Immature natural killer cell (primary cell): ENCODE results near the gene FRS3. TPM values are rescaled to one million over a fixed set of nuclear protein-coding genes. Genes with fewer than 3 reads are reported as not detected.

Experiments
- DNase-seq, 3 donors: peaks; one replicate each; pipeline ENCODE4 v3.0.0; 2022; ENCODE audit warnings: mixed read lengths in 1 of 3
- H3K27ac Mint-ChIP-seq, 6 donors: one replicate each; pipeline ENCODE4 v1.8.0; 2020; ENCODE audit warnings: mixed read lengths in 6 of 6, mild to moderate bottlenecking in 5 of 6, inconsistent platforms in 4 of 6, moderate library complexity in 3 of 6
- H3K27me3 Mint-ChIP-seq, 3 donors: one replicate each; pipeline ENCODE4 v1.8.0; 2020 to 2021; ENCODE audit warnings: low read depth in 3 of 3, mild to moderate bottlenecking in 3 of 3, mixed read lengths in 3 of 3, moderate library complexity in 3 of 3, inconsistent platforms in 1 of 3
- H3K36me3 Mint-ChIP-seq, 3 donors: one replicate each; pipeline ENCODE4 v1.8.0; 2020; ENCODE audit warnings: mixed read lengths in 3 of 3, inconsistent platforms in 2 of 3, mild to moderate bottlenecking in 2 of 3
- H3K4me1 Mint-ChIP-seq, 2 donors: one replicate each; pipeline ENCODE4 v1.8.0; 2020; ENCODE audit warnings: inconsistent platforms in 2 of 2, mild to moderate bottlenecking in 2 of 2, mixed read lengths in 2 of 2, moderate library complexity in 1 of 2
- H3K4me3 Mint-ChIP-seq, 5 donors: one replicate each; pipeline ENCODE4 v1.8.0; 2020; ENCODE audit warnings: mild to moderate bottlenecking in 5 of 5, mixed read lengths in 5 of 5, inconsistent platforms in 3 of 5, moderate library complexity in 3 of 5
- H3K9me3 Mint-ChIP-seq, 6 donors: one replicate each; pipeline ENCODE4 v1.8.0; 2020; ENCODE audit warnings: mild to moderate bottlenecking in 6 of 6, mixed read lengths in 6 of 6, inconsistent platforms in 4 of 6, moderate library complexity in 3 of 6
- polyA plus RNA-seq, 3 donors: library from polyadenylated mRNA; unstranded; fragments of 300-500 nt; fragmentation: Illumina TruSeq; gene quantifications; one replicate each; pipeline ENCODE4 v1.2.3, GENCODE V29; 2021

FRS3 gene
- polyA plus RNA-seq, 3 donors from 2014 or later, result 0.80 to 2.1 TPM; not detected in 1

- DNase-seq, result no peak
- H3K9me3 Mint-ChIP-seq, result no peaks in the 10 kb centered on the region
- peak overlapping the region in 1 of 6 donors; percentile 41 for H3K27ac Mint-ChIP-seq
- peaks cover 21% of the 10 kb centered on the region in 2 donors for H3K4me1 Mint-ChIP-seq
- H3K27me3 Mint-ChIP-seq, result peaks cover 5 to 16% (median 9%) of the 10 kb centered on the region in 3 donors
- H3K4me3 Mint-ChIP-seq, result peak overlapping the region in 4 of 5 donors; percentile 40 to 93 (median 71)
- H3K36me3 Mint-ChIP-seq, result peaks cover 0 to 6% (median 4%) of the 10 kb centered on the region in 3 donors
These were observed 5.6 kb upstream of the FRS3 start for GRCh38 chr6:41785254-41785653.

GRCh38 chr6:41784581-41785171 is 5.0 kb upstream of the FRS3 start:
- Mint-ChIP-seq H3K27me3 (peaks cover 5 to 16% (median 9%) of the 10 kb centered on the region in 3 donors), H3K27ac (peak overlapping the region in 1 of 6 donors; percentile 41), H3K36me3 (peaks cover 0 to 4% (median 2%) of the 10 kb centered on the region in 3 donors), H3K9me3 (no peaks in the 10 kb centered on the region), H3K4me1 (peaks cover 19% of the 10 kb centered on the region in 2 donors), H3K4me3 (peak overlapping the region; percentile 37 to 93 (median 40))
- DNase-seq, result no peak

- Mint-ChIP-seq H3K27me3 (peaks cover 5 to 16% (median 9%) of the 10 kb centered on the region in 3 donors), H3K4me3 (no peak overlapping the region), H3K4me1 (peaks cover 15 to 22% of the 10 kb centered on the region in 2 donors), H3K27ac (no peak overlapping the region), H3K9me3 (no peaks in the 10 kb centered on the region), H3K36me3 (no peaks in the 10 kb centered on the region)
- DNase-seq, result no peak
These were observed 3.5 kb upstream of the FRS3 start for GRCh38 chr6:41783106-41783780.

- H3K4me3 Mint-ChIP-seq, result peak overlapping the region; percentile 62 to 81 (median 69)
- peaks cover 11 to 21% of the 10 kb centered on the region in 2 donors for H3K4me1 Mint-ChIP-seq
- peaks cover 0 to 5% (median 0%) of the 10 kb centered on the region in 3 donors for H3K36me3 Mint-ChIP-seq
- no peak overlapping the region for H3K27ac Mint-ChIP-seq
- peaks cover 3 to 4% (median 3%) of the 10 kb centered on the region in 3 donors for H3K27me3 Mint-ChIP-seq
- H3K9me3 Mint-ChIP-seq, result no peaks in the 10 kb centered on the region
- DNase-seq, result no peak
These were observed 1.6 kb upstream of the FRS3 start for GRCh38 chr6:41781366-41781730.

- no peaks in the 10 kb centered on the region for H3K9me3 Mint-ChIP-seq
These were observed 1.1 kb upstream of the FRS3 start, which contains the start of gene PRICKLE4 for GRCh38 chr6:41780551-41781365. Gene PRICKLE4, plus strand, starts transcription at chr6:41780782. Its CDS starts 2,692 bp downstream, at chr6:41783474.

GRCh38 chr6:41779336-41779735 is 364 bp downstream of the FRS3 start:
- peaks cover 0 to 16% (median 9%) of the 10 kb centered on the region in 3 donors for H3K36me3 Mint-ChIP-seq
- peak overlapping the region in 5 of 6 donors; percentile 61 to 87 (median 78) for H3K27ac Mint-ChIP-seq
- H3K27me3 Mint-ChIP-seq, result peaks cover 1 to 3% (median 2%) of the 10 kb centered on the region in 3 donors
- H3K9me3 Mint-ChIP-seq, result no peaks in the 10 kb centered on the region
- no peak for DNase-seq
- H3K4me1 Mint-ChIP-seq, result peaks cover 10 to 21% of the 10 kb centered on the region in 2 donors
- H3K4me3 Mint-ChIP-seq, result peak overlapping the region; percentile 83 to 92 (median 87)

More at GRCh38 chr6:41780551-41781365, 1.1 kb upstream of the FRS3 start, which contains the start of gene PRICKLE4:
- H3K4me1 Mint-ChIP-seq, result peaks cover 11 to 21% of the 10 kb centered on the region in 2 donors
- peak within 1 kb of the TSS; percentile 82 to 90 (median 88) for H3K4me3 Mint-ChIP-seq
- DNase-seq, result no peak
- H3K27me3 Mint-ChIP-seq, result peaks cover 2 to 3% (median 3%) of the 10 kb centered on the region in 3 donors
- H3K36me3 Mint-ChIP-seq, result peaks cover 0 to 5% (median 0%) of the 10 kb centered on the region in 3 donors
- H3K27ac Mint-ChIP-seq, result peak within 1 kb of the TSS in 3 of 6 donors; percentile 15 to 69 (median 49)

GRCh38 chr6:41778895-41779294 is 805 bp downstream of the FRS3 start:
- H3K4me3 Mint-ChIP-seq, result peak overlapping the region; percentile 83 to 92 (median 87)
- peak overlapping the region in 3 of 6 donors; percentile 78 to 87 (median 86) for H3K27ac Mint-ChIP-seq
- peaks cover 1 to 3% (median 2%) of the 10 kb centered on the region in 3 donors for H3K27me3 Mint-ChIP-seq
- peaks cover 10 to 21% of the 10 kb centered on the region in 2 donors for H3K4me1 Mint-ChIP-seq
- H3K36me3 Mint-ChIP-seq, result peaks cover 0 to 19% (median 12%) of the 10 kb centered on the region in 3 donors
- no peaks in the 10 kb centered on the region for H3K9me3 Mint-ChIP-seq
- DNase-seq, result no peak

- Mint-ChIP-seq H3K27me3 (peaks cover 1 to 3% (median 2%) of the 10 kb centered on the region in 3 donors), H3K4me1 (peaks cover 10 to 21% of the 10 kb centered on the region in 2 donors), H3K4me3 (peak overlapping the region in 3 of 5 donors; percentile 3 to 83 (median 46)), H3K27ac (no peak overlapping the region), H3K36me3 (peaks cover under 1 to 19% (median 12%) of the 10 kb centered on the region in 3 donors), H3K9me3 (no peaks in the 10 kb centered on the region)
- no peak for DNase-seq
These were observed 2.0 kb downstream of the FRS3 start for GRCh38 chr6:41777551-41778285.

GRCh38 chr6:41775293-41775882 is 4.3 kb downstream of the FRS3 start:
- Mint-ChIP-seq H3K9me3 (no peaks in the 10 kb centered on the region), H3K27ac (no peak overlapping the region), H3K27me3 (peaks cover 0 to 1% (median 0%) of the 10 kb centered on the region in 3 donors), H3K4me1 (peaks cover 6 to 14% of the 10 kb centered on the region in 2 donors), H3K4me3 (no peak overlapping the region), H3K36me3 (peaks cover 10 to 33% (median 16%) of the 10 kb centered on the region in 3 donors)
- no peak for DNase-seq

GRCh38 chr6:41774841-41775240 is 4.9 kb downstream of the FRS3 start:
- peaks cover 0 to 1% (median 0%) of the 10 kb centered on the region in 3 donors for H3K27me3 Mint-ChIP-seq
- H3K9me3 Mint-ChIP-seq, result no peaks in the 10 kb centered on the region
- peaks cover 6 to 14% of the 10 kb centered on the region in 2 donors for H3K4me1 Mint-ChIP-seq
- no peak for DNase-seq
- no peak overlapping the region for H3K4me3 Mint-ChIP-seq
- H3K27ac Mint-ChIP-seq, result no peak overlapping the region
- peaks cover 10 to 33% (median 16%) of the 10 kb centered on the region in 3 donors for H3K36me3 Mint-ChIP-seq

GRCh38 chr6:41771058-41771983 is 8.4 kb downstream of the FRS3 start:
- peaks cover 10 to 28% (median 16%) of the 10 kb centered on the region in 3 donors for H3K36me3 Mint-ChIP-seq
- no peak overlapping the region for H3K4me3 Mint-ChIP-seq
- H3K9me3 Mint-ChIP-seq, result no peaks in the 10 kb centered on the region
- DNase-seq, result no peak
- H3K27me3 Mint-ChIP-seq, result no peaks in the 10 kb centered on the region
- H3K27ac Mint-ChIP-seq, result no peak overlapping the region
- H3K4me1 Mint-ChIP-seq, result peaks cover 11 to 12% of the 10 kb centered on the region in 2 donors
